BJ (cell line): ENCODE results near the gene CAMK4. TPM values are rescaled to one million over a fixed set of nuclear protein-coding genes. Genes with fewer than 3 reads are reported as not detected.

Source experiments
- CTCF ChIA-PET: fragments of 350-600 bp; formaldehyde crosslinking; extraction: SDS; loops from one replicate; lab custom pipeline; 2021; ENCODE audit warnings: antibody characterized with exemption, inconsistent platforms; lab: Yijun Ruan, JAX
- POLR2A ChIA-PET: fragments of 300-600 bp; sonication (Branson Sonifier 250); formaldehyde crosslinking; extraction: SDS; loops from one replicate; lab custom pipeline; 2021; ENCODE audit warnings: antibody characterized with exemption; lab: Charles Lee
- DNase-seq: peaks from one replicate; pipeline ENCODE4 v3.0.0-alpha.2; 2011; ENCODE audit warnings: low read depth
- H3K27me3 ChIP-seq: 2 replicates; pipeline ENCODE4 v1.6.0; 2011; ENCODE audit warnings: low read length; ENCODE audit not compliant: control insufficient read depth, insufficient read depth
- H3K36me3 ChIP-seq: 2 replicates; pipeline ENCODE4 v1.5.1; 2011; ENCODE audit warnings: low read length; ENCODE audit not compliant: control insufficient read depth, insufficient read depth
- H3K4me3 ChIP-seq: 2 replicates; pipeline ENCODE4 v1.5.1; 2011; ENCODE audit warnings: low read depth, mild to moderate bottlenecking, control low read depth, low read length
- CTCF ChIP-seq: IDR thresholded peaks from 2 replicates; pipeline ENCODE4 v1.5.1; 2011; ENCODE audit warnings: low read depth, mild to moderate bottlenecking, control low read depth, inconsistent platforms, low read length, moderate library complexity; ENCODE audit not compliant: insufficient read depth
- polyA plus RNA-seq: library from polyadenylated mRNA; depleted of rRNA; stranded (reverse); fragments of >200 nt; gene quantifications from 2 replicates; pipeline ENCODE4 v1.2.3, GENCODE V29; 2011

CAMK4 gene
- polyA plus RNA-seq, 1 experiment, result 0.78 TPM

DNA sequence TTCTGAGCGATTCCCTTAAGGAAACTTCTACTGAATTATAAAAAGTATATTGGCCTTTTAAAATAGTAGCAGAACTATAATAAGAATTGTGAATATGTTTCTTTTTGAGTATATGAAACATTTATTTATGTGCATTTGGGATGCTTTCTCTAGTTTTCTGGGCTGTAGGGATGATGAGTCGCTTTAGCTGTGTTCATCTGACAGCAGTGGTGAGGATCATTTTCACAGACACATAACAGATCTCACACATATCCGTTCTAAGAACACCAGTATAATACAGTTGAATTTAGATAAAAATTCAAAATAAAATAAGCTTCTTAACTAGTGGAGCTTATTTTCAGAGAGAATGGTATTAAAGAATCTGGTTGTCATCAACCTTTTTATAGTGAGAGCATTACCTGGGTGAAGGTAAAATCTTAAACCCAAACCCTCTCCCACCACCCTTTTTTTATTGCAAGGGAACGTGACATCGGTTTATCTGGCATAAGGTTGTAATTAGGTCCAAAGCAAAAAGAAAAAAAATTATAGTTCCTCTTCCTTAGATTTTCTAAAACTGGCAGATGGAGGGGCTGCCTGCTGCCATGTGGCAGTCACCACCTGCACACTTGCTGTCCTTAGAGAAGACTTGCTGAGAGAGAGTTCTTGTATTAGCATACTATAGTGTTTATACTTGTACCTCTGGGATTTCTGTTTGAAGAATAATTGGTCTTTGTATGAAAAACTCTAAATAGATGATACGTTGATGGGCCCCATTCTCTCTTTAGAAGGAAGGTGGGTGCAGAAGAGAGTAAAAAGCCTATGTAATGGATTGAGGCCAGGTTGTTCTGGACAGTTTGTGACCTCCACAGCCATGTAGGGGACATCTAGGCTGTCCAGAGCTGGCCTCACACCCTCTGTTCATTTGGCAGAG, 86.8 kb downstream of the CAMK4 start:
- H3K4me3 ChIP-seq, result no peak overlapping the region
- no peaks in the 10 kb centered on the region for H3K27me3 ChIP-seq
- TF ChIP-seq CTCF, result no peak
- no peaks in the 10 kb centered on the region for H3K36me3 ChIP-seq
- ChIA-PET CTCF (no interaction called here), POLR2A (no interaction called here)
- no peak for DNase-seq

DNA sequence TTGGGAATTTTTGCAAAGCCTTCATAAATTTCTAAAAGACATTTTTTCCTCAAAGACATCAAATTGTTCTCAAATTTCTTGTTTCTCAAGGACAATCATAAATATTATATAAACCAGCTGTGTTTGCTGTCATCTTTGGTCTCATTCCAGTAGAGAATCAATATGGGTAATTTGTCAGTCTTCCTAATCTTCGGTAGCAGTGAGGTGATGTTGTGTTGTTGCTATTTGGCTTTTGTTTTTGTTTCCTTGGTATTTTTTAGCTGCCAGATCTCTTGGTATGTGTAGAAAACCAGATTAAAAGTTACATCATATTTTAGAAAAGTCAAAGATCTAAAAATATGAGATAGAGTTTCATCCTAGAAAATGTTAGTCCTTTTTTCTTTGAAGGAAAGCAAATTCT, 87.5 kb downstream of the CAMK4 start:
- ChIA-PET CTCF (interaction anchor here (0.8 to 1.2 kb wide), 2 partner anchors 22 to 34 kb away, joined by 3 read pairs; no protein-coding TSS in a partner anchor), POLR2A (no interaction called here)
- Histone ChIP-seq H3K27me3 (no peaks in the 10 kb centered on the region), H3K36me3 (no peaks in the 10 kb centered on the region), H3K4me3 (no peak overlapping the region)
- TF ChIP-seq CTCF, result no peak
- DNase-seq, result no peak

DNA sequence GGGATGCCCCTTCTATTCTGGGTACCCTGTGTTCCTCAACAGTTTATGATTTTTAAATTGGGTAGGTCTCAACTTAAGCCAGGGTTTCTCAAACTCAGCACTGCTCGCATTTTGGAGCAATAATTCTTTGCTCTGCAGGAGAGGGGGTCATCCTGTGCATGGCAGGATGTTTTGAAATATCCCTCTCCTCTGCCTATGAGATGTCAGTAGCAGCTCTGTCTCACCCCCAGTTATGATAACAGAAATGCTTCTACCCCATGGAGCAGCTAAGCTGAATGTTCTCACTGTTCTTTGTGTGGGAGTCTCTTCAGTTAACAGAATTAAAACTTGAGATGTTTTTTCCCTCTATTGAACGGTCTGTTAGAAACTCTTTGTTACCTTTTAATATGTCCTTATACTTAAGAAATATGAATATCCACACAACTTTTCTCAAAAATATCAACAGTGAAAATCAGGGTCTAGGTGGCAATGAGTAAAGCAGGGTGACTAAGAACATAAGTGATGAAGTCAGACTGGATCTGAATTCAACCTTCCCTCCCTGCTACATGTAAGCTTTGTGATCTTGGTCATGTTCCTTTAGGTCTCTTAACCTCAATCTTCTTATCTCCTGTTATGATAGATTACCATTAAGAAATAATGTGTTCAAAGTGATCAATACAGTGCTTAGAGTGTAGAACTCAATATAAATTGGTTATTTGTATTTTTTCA, 89.0 kb downstream of the CAMK4 start:
- Histone ChIP-seq H3K4me3 (no peak overlapping the region), H3K27me3 (no peaks in the 10 kb centered on the region), H3K36me3 (no peaks in the 10 kb centered on the region)
- POLR2A ChIA-PET, result no interaction called here
- TF ChIP-seq CTCF, result no peak
- no peak for DNase-seq
- CTCF ChIA-PET, result interaction anchor here (1.2 kb wide), 1 partner anchor 35 kb away, joined by 3 read pairs; no protein-coding TSS in a partner anchor

GRCh38 chr5:111320953-111321352, 96.8 kb downstream of the CAMK4 start:
- Histone ChIP-seq H3K4me3 (no peak overlapping the region), H3K36me3 (no peaks in the 10 kb centered on the region), H3K27me3 (no peaks in the 10 kb centered on the region)
- no peak for DNase-seq
- no peak for TF ChIP-seq CTCF
- POLR2A ChIA-PET, result no interaction called here
- CTCF ChIA-PET, result interaction anchor here (1.3 kb wide), 1 partner anchor 38 kb away, joined by 3 read pairs; no protein-coding TSS in a partner anchor

- no peak overlapping the region for H3K4me3 ChIP-seq
- H3K36me3 ChIP-seq, result no peaks in the 10 kb centered on the region
- CTCF ChIA-PET, result interaction anchor here (1.3 kb wide), 1 partner anchor 37 kb away, joined by 3 read pairs; no protein-coding TSS in a partner anchor
- no peak for DNase-seq
- H3K27me3 ChIP-seq, result no peaks in the 10 kb centered on the region
- POLR2A ChIA-PET, result no interaction called here
- no peak for TF ChIP-seq CTCF
Measured at GRCh38 chr5:111321376-111321775, 97.2 kb downstream of the CAMK4 start.
